SU-DHL-6 (cell line): ENCODE data around the gene DTYMK.

Source experiments
- EZH2phosphoT487 ChIP-seq: fragments of 200-600 bp; sonication (generic), shearing (Covaris generic); conservative IDR thresholded peaks from 2 replicates; pipeline ENCODE4 v1.6.1; 2018; ENCODE audit warnings: mild to moderate bottlenecking, antibody characterized with exemption, low read length, moderate library complexity, mixed read lengths
- TF ChIP-seq, protein P1 (sequence below): fragments of 200-600 bp; sonication (generic); IDR thresholded peaks from one replicate; pipeline ENCODE4 v1.5.1; 2017; ENCODE audit warnings: antibody characterized with exemption, mild to moderate bottlenecking, low read length, moderate library complexity; ENCODE audit not compliant: insufficient read depth, poor library complexity, severe bottlenecking

DNA sequence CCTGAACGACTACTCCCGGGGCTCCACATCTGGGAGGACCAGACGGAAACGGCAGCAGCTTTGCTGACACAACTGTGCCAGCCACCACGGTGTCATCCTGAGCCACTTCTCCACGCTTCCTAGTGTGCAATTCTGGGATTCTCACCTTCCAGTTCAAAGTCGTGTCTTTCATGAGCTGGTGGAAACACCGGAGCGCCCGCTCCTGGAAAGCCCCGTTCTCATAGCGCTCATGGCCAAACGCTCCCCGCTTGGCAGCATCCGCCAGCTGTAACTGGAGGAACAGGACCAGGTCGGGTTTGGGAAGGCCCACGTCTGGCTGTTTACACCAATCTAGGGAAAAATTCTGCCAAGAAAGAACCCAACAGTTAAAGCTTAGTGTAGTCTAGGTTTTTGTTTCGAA is 8.3 kb downstream of the DTYMK start:
- TF ChIP-seq, protein P1, sequence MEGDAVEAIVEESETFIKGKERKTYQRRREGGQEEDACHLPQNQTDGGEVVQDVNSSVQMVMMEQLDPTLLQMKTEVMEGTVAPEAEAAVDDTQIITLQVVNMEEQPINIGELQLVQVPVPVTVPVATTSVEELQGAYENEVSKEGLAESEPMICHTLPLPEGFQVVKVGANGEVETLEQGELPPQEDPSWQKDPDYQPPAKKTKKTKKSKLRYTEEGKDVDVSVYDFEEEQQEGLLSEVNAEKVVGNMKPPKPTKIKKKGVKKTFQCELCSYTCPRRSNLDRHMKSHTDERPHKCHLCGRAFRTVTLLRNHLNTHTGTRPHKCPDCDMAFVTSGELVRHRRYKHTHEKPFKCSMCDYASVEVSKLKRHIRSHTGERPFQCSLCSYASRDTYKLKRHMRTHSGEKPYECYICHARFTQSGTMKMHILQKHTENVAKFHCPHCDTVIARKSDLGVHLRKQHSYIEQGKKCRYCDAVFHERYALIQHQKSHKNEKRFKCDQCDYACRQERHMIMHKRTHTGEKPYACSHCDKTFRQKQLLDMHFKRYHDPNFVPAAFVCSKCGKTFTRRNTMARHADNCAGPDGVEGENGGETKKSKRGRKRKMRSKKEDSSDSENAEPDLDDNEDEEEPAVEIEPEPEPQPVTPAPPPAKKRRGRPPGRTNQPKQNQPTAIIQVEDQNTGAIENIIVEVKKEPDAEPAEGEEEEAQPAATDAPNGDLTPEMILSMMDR, result no peak
- TF ChIP-seq EZH2phosphoT487, result no peak
